ENCODE measurements around the gene DMD.

The DMD gene

DNA sequence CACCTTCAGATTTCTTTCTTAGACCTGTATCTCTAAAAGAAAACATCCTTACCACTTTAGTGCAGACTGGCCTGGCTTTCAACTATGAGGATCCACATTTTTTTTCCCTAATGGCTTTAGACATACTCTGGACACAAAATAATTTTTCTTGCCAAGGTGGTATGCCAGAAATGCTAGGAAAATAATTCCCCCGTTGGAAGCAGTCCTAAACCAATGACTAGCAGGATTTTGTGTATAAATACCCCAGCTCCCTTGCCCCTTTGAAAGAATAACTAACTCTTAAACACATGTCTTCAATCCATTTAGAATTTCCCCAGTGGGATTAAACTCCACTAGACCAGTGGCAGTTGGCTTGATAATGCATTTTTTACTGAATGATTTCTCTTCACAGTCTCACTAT, 1639.0 kb downstream of the DMD start:
- no peak for DNase-seq
- H3K9me3 Mint-ChIP-seq: no peaks in the 10 kb centered on the region
- no peaks in the 10 kb centered on the region for H3K27me3 Mint-ChIP-seq
- no peaks in the 10 kb centered on the region for H3K4me1 Mint-ChIP-seq
- no peaks in the 10 kb centered on the region for H3K36me3 Mint-ChIP-seq
- H3K4me3 Mint-ChIP-seq: no peak overlapping the region
- ATAC-seq (replicated peaks): no peak
- H3K27ac Mint-ChIP-seq: no peak overlapping the region

DNA sequence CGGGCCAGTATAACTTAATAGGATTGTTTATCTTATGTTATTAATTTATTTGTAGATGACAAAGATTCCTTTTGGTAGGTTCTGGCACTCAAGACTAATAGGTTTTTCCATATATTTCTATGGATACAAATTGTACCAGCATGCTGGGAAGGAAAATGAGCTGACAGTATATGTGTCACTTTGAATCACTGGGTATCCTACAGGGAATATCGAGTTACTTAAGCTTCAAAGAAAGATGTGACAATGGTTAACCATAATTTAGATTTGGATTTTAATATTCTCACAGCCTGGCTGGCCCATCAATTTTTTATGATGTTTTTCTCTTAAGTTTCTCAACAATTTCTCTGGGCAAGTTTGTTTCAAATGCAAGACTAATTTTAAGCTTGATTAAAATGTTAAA, 1640.7 kb downstream of the DMD start:
- H3K36me3 Mint-ChIP-seq: no peaks in the 10 kb centered on the region
- H3K27ac Mint-ChIP-seq: no peak overlapping the region
- no peaks in the 10 kb centered on the region for H3K4me1 Mint-ChIP-seq
- H3K9me3 Mint-ChIP-seq: no peaks in the 10 kb centered on the region
- ATAC-seq (replicated peaks): no peak
- no peaks in the 10 kb centered on the region for H3K27me3 Mint-ChIP-seq
- H3K4me3 Mint-ChIP-seq: no peak overlapping the region
- no peak for DNase-seq

DNA sequence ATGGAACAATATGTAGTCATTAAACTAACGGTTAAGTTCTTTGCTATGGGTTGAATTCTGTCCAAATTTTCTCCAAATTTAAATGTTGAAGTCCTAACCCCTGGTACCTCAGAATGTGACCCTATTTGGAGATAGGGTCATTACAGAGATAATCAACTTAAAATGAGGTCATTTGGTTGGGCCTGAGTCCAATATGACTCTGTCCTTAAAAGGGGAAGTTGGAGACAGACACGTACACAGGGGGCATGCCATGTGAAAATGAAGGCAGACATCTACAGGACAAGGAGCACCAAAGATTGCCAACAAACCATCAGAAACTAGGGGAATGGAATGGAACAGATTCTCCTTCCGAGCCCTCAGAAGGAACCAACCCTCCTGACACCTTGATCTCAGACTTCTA, 1647.6 kb downstream of the DMD start:
- H3K4me1 Mint-ChIP-seq: no peaks in the 10 kb centered on the region
- H3K27me3 Mint-ChIP-seq: no peaks in the 10 kb centered on the region
- H3K9me3 Mint-ChIP-seq: peaks cover 0 to 6% of the 10 kb centered on the region in 2 donors
- DNase-seq (no peak), ATAC-seq (replicated peaks) (no peak)
- no peak overlapping the region for H3K4me3 Mint-ChIP-seq
- no peaks in the 10 kb centered on the region for H3K36me3 Mint-ChIP-seq
- no peak overlapping the region for H3K27ac Mint-ChIP-seq

DNA sequence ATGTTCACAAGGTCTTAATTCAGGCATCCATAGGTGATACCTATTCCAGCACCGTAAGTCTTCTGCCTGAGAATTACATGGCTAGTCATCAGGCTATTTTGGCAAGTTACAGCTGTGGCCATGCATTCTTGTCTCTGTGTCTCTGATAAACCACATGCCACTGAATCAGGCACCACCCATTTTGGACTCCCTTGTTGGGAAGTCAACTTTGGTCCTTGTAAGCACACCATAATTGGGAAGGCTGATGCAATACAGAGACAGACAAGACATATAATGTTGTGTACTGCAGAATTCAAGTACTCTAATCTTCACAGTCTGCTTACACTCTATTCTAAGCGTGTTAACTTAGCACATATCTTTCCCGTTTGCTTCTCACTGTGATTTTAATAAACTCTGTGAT, 1655.8 kb downstream of the DMD start:
- Mint-ChIP-seq H3K36me3 (no peaks in the 10 kb centered on the region), H3K27me3 (no peaks in the 10 kb centered on the region), H3K4me1 (no peaks in the 10 kb centered on the region), H3K27ac (no peak overlapping the region), H3K4me3 (no peak overlapping the region), H3K9me3 (peaks cover 0 to 11% of the 10 kb centered on the region in 2 donors)
- DNase-seq (no peak), ATAC-seq (replicated peaks) (no peak)

DNA sequence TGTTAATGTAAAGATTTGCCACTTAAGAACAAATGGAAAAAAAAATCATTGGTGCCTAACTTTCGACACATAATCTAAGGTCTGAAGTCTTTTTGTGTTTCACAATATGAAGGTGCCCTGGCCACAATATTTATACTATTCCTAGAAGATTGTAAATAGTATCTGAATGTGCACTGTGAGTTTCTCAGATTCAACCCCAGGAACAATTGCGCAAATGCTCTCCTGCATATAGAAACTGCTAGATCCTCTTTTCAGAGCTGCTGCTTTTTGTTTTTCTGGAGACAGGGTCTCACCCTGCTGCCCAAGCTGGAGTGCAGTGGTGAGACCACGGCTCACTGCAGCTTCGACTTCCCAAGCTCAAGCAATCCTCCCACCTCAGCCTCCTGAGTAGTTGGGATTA, 1659.4 kb downstream of the DMD start:
- Mint-ChIP-seq H3K36me3 (no peaks in the 10 kb centered on the region), H3K27ac (no peak overlapping the region), H3K27me3 (no peaks in the 10 kb centered on the region), H3K9me3 (no peaks in the 10 kb centered on the region), H3K4me3 (no peak overlapping the region), H3K4me1 (no peaks in the 10 kb centered on the region)
- DNase-seq (no peak), ATAC-seq (replicated peaks) (no peak)

DNA sequence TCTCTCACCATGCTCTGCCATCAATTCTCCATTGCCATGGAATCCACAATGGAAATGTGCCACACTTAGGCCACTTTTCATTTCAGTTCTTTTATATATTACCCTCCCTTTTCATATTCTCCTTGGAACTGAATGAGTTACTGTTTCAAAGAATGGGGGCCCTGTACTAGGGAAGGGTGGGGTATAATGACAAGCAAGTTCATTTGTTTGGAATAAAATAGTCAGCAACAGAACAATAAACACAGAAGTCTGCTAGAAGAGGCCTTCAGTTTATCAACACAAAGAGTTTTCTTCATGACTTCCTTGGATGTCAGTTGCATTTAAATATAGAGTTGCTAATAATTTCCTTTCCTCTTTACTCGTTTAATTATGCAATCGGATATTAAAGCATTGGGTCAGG, 1661.2 kb downstream of the DMD start:
- Mint-ChIP-seq H3K4me1 (no peaks in the 10 kb centered on the region), H3K4me3 (no peak overlapping the region), H3K36me3 (no peaks in the 10 kb centered on the region), H3K9me3 (no peaks in the 10 kb centered on the region), H3K27ac (no peak overlapping the region), H3K27me3 (no peaks in the 10 kb centered on the region)
- ATAC-seq (replicated peaks) (no peak), DNase-seq (no peak)

DNA sequence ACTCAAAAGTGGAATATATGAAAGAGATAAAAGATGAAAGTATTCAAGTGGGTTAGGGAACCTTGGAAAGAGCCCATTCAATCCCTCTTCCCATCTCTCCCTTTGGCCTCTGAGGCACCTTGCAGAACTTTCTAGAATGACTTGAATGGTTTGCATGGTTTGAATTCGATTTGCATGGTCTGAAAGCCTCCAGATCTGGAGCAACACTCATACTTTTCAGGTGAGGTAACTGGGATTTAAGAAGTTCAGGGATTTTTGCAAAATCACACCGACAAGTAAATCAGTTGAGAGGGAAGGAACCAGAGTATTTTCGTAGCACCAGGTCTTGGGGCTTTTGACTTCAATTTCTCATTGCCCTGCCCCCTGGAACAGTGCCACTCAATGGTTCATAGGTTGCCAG, 1663.5 kb downstream of the DMD start:
- ATAC-seq (replicated peaks): no peak
- no peak for DNase-seq
- Mint-ChIP-seq H3K9me3 (no peaks in the 10 kb centered on the region), H3K27me3 (no peaks in the 10 kb centered on the region), H3K4me1 (no peaks in the 10 kb centered on the region), H3K4me3 (no peak overlapping the region), H3K27ac (no peak overlapping the region), H3K36me3 (no peaks in the 10 kb centered on the region)

DNA sequence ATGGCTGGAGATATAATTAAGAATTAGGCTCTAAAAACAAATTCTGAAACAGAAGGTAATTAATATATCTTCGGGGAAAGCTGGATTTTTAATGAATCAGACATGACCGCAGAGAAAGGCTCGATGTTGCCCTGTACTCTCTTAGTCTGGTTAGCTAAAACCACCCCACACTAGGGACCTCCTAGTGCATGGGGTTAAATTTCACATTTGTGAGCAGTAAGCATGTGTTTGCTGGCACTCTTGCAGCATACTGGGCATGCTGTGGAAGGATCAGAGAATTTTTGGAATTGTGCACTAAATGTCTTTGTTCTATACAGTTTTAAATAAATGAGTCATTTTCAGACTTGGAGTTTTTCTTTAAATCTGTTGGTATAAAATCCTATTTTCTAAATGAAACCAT, 1663.9 kb downstream of the DMD start:
- no peaks in the 10 kb centered on the region for H3K36me3 Mint-ChIP-seq
- ATAC-seq (replicated peaks) (no peak), DNase-seq (no peak)
- no peaks in the 10 kb centered on the region for H3K27me3 Mint-ChIP-seq
- no peak overlapping the region for H3K4me3 Mint-ChIP-seq
- no peaks in the 10 kb centered on the region for H3K9me3 Mint-ChIP-seq
- H3K4me1 Mint-ChIP-seq: no peaks in the 10 kb centered on the region
- H3K27ac Mint-ChIP-seq: no peak overlapping the region

DNA sequence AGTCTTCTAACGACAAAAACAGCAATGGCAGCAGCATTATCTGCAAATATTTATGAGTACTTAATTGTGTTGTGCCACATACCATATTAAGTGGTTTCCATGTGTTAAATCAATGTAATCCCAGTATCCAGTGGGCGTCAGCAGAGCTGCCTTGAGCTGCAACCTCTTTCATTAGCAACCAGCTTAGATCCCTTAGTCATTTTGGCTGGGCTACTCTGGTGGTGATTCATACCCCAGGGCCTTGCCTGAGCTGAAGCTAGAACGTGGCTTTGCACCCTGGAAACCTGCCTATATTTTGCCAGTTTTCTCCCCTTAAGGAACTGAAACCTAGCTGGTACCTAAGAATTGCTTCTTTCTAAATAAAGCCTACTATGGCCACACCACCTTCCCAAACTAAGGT, 1665.2 kb downstream of the DMD start:
- no peaks in the 10 kb centered on the region for H3K27me3 Mint-ChIP-seq
- H3K9me3 Mint-ChIP-seq: peaks cover 0 to 1% of the 10 kb centered on the region in 2 donors

DNA sequence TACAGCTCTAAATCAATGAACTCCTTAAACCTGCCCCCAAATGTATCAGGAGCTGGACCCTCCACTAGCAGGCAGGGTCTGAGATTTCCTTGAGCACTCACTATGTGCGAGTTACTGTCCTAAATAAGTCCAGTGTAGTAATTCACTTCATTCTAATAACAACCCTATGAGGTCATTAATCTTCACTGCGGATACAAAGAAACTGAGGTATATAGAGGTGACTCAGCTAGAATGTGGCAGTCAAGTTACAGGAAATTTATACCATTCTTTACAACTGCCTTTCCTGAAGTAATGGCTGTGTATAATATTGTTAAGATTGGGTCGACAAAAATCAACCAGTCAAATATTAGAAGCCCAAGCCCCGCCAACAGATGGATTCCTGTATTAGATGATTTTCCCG, 1665.6 kb downstream of the DMD start:
- Mint-ChIP-seq H3K27ac (no peak overlapping the region), H3K9me3 (peaks cover 0 to 1% of the 10 kb centered on the region in 2 donors), H3K27me3 (no peaks in the 10 kb centered on the region), H3K4me1 (no peaks in the 10 kb centered on the region), H3K4me3 (no peak overlapping the region), H3K36me3 (no peaks in the 10 kb centered on the region)
- no peak for ATAC-seq (replicated peaks)
- no peak for DNase-seq

More for the DNA sequence above, 1665.2 kb downstream of the DMD start:
- DNase-seq (no peak), ATAC-seq (replicated peaks) (peak; percentile 31 to 69)
- no peak overlapping the region for H3K4me3 Mint-ChIP-seq
- no peaks in the 10 kb centered on the region for H3K4me1 Mint-ChIP-seq
- H3K36me3 Mint-ChIP-seq: no peaks in the 10 kb centered on the region
- no peak overlapping the region for H3K27ac Mint-ChIP-seq

DNA sequence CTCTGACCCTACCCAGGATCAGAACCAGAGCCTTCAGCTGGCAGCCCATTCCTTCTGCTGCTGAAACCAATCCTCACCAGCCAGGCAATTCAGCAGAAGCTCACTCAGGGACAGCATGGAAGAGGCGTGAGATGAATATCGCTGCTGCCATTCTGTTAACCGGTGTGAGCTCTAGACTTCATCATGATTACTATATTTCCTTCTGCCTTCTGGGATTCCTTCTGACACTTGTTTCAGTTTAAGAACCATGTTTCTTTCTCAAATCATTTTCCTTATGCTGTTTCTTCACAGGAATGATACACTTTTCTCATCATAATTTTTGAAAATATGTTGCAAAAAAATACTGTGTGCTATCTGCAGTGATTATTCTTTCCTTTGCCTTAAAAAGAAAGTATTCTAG, 1666.2 kb downstream of the DMD start:
- H3K9me3 Mint-ChIP-seq: peaks cover 0 to 1% of the 10 kb centered on the region in 2 donors
- no peak for ATAC-seq (replicated peaks)
- H3K4me3 Mint-ChIP-seq: no peak overlapping the region

DNA sequence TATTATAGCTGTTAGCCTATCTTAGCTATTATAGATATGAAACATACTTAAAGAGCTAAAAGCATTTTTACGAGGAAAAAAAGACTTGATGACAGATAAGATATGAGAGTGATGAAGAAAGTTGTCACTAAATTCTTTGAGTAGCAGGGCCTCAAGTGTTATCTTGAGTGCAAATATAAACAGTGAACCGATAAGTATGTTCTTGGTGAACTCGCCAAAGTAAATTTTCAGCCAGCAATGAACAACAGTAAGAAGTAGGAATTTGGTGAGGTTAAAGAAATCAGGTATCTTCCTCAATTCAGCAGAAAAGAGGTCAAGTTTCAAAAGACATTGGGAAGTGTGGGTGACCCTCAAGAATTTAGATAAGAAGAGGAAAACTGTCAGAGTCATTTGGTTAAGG, 1667.7 kb downstream of the DMD start:
- H3K27ac Mint-ChIP-seq: no peak overlapping the region
- peaks cover 0 to 3% of the 10 kb centered on the region in 2 donors for H3K9me3 Mint-ChIP-seq
- H3K27me3 Mint-ChIP-seq: no peaks in the 10 kb centered on the region
- no peaks in the 10 kb centered on the region for H3K4me1 Mint-ChIP-seq
- ATAC-seq (replicated peaks) (no peak), DNase-seq (no peak)
- no peaks in the 10 kb centered on the region for H3K36me3 Mint-ChIP-seq
- no peak overlapping the region for H3K4me3 Mint-ChIP-seq

More for the DNA sequence above, 1666.2 kb downstream of the DMD start:
- DNase-seq: no peak
- no peak overlapping the region for H3K27ac Mint-ChIP-seq
- H3K36me3 Mint-ChIP-seq: no peaks in the 10 kb centered on the region
- no peaks in the 10 kb centered on the region for H3K27me3 Mint-ChIP-seq
- H3K4me1 Mint-ChIP-seq: no peaks in the 10 kb centered on the region

DNA sequence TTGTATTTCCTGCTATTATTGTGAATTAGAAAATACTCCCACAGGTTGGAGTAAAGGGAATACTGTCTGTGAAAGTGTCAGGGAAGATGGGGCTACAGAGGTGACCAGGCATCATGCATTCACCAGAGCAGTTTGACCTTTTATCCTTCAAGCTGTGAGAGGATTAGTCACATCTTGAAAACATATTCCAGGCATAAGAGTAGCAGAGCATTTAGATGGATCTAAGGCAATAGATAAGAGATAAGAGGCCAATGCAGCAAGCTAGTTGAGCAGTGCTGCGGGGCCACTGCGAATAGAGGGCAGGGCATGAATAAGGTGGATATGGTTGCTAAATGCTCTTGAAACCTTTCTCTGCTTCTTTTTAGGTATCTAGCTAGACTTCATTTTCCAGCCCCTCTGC, 1668.8 kb downstream of the DMD start:
- DNase-seq: no peak
- Mint-ChIP-seq H3K4me1 (no peaks in the 10 kb centered on the region), H3K4me3 (no peak overlapping the region), H3K27ac (no peak overlapping the region), H3K9me3 (peaks cover 0 to 3% of the 10 kb centered on the region in 2 donors), H3K27me3 (no peaks in the 10 kb centered on the region), H3K36me3 (no peaks in the 10 kb centered on the region)
- no peak for ATAC-seq (replicated peaks)

DNA sequence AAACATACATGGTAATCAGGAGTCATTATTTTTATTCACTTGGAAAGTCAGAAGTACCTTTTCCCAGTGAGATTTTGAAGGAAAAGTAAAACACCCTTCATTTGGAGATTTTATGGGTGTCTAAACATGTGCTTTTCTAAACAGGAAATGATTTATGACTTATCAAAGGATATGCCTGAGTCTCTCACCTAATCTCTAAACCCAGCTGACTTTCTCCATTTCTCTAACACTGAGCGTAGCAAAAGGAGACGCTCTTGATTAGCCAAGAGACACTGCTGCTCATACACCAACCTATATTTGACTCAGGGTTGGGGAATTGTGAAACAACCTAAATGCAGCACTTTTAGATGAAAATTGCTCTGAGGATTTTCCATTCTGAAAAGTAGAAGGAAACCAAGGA, 1671.0 kb downstream of the DMD start:
- no peak overlapping the region for H3K27ac Mint-ChIP-seq
- no peaks in the 10 kb centered on the region for H3K4me1 Mint-ChIP-seq
- H3K4me3 Mint-ChIP-seq: no peak overlapping the region

DNA sequence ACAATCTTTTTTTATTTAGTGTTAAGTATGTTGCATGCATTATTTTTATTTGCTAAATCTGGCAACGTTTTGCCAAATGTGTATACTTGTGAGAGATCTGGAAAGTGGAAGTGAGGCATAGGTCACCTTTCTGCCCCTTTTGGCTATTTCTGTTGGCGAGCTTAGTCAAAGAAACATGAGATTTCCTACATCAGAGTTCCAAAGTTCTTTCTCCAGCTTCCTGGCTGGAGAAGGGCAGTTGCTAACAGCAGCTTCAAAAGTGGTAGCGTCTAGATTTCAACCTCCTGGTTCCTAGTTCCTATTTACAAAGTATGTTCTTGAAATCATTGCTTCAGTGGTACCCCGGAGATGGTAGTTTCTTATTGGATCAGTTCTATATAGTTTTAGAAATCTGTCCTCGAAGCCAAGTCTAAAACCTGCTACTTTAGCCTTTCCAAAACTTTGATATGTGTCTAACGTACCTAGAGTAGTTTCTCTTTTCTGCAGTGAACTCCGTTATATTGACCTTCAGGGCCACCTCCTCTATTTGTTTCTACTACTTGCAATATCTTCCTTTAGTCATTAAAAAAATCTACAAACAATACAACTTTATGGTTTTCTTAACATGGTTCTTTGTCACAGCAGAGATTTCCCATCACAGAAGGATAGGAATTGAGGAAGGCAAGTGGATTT, 1683.8 kb downstream of the DMD start:
- Mint-ChIP-seq H3K27ac (no peak overlapping the region), H3K4me1 (no peaks in the 10 kb centered on the region), H3K36me3 (no peaks in the 10 kb centered on the region), H3K27me3 (no peaks in the 10 kb centered on the region), H3K9me3 (no peaks in the 10 kb centered on the region), H3K4me3 (no peak overlapping the region)
- ATAC-seq (replicated peaks) (no peak), DNase-seq (no peak)

More for the DNA sequence above, 1671.0 kb downstream of the DMD start:
- DNase-seq: no peak
- ATAC-seq (replicated peaks): no peak
- H3K36me3 Mint-ChIP-seq: no peaks in the 10 kb centered on the region
- H3K9me3 Mint-ChIP-seq: peaks cover 3 to 5% of the 10 kb centered on the region in 2 donors
- H3K27me3 Mint-ChIP-seq: no peaks in the 10 kb centered on the region

All from stimulated activated naive B cell treated with anti-CD40 and anti-IgM and Interleukin-4, amounts not matched to agents 10 μg/mL and 1 μg/mL and 100 μg/mL, for 72 hours (primary cell).